Calu3 (cell line): Measurements from ENCODE around the gene RNF115. TPM values are rescaled to one million over a fixed set of nuclear protein-coding genes. Genes with fewer than 3 reads are reported as not detected.

Experiments used
- BruUV-seq: library from RNA; stranded (reverse); fragments of 400-500 nt; replicated peaks from 2 replicates; lab custom pipeline; 2021; lab: Mats Ljungman, UMichigan
- CTCF ChIA-PET: fragments of 300-600 bp; sonication (Branson Sonifier 250); formaldehyde crosslinking; loops from one replicate; lab custom pipeline; 2022; ENCODE audit warnings: antibody characterized with exemption; lab: Charles Lee
- DNase-seq: peaks from one replicate; pipeline ENCODE4 v3.0.0; 2022
- H3K27ac Mint-ChIP-seq: one replicate; pipeline ENCODE4 v1.8.0; 2022; ENCODE audit warnings: mixed read lengths; ENCODE audit not compliant: unreplicated experiment
- H3K27me3 Mint-ChIP-seq: one replicate; pipeline ENCODE4 v1.8.0; 2022; ENCODE audit warnings: mixed read lengths; ENCODE audit not compliant: unreplicated experiment
- H3K36me3 Mint-ChIP-seq: one replicate; pipeline ENCODE4 v1.8.0; 2022; ENCODE audit warnings: mild to moderate bottlenecking, moderate library complexity, mixed read lengths; ENCODE audit not compliant: insufficient read depth, unreplicated experiment
- H3K4me1 Mint-ChIP-seq: one replicate; pipeline ENCODE4 v1.8.0; 2022; ENCODE audit warnings: mild to moderate bottlenecking, low read depth, mixed read lengths; ENCODE audit not compliant: unreplicated experiment
- H3K4me3 Mint-ChIP-seq: one replicate; pipeline ENCODE4 v1.8.0; 2022; ENCODE audit warnings: mild to moderate bottlenecking, low read depth, moderate library complexity, mixed read lengths; ENCODE audit not compliant: unreplicated experiment
- H3K9me3 Mint-ChIP-seq: one replicate; pipeline ENCODE4 v1.8.0; 2022; ENCODE audit warnings: low read depth, mixed read lengths; ENCODE audit not compliant: unreplicated experiment
- intact Hi-C: fragments of 100-400 bp; cut with micrococcal nuclease; formaldehyde crosslinking; loops from one replicate; pipeline ENCODE4 v1.10.0; 2022; ENCODE audit not compliant: unreplicated experiment
- total RNA-seq: library from RNA; stranded (reverse); gene quantifications from 2 replicates; pipeline ENCODE4 v1.2.3, GENCODE V29; 2022
- TF ChIP-seq, protein P1 (sequence below): fragments of 200-600 bp; IDR thresholded peaks from one replicate; pipeline ENCODE4 v1.8.0; 2022; ENCODE audit warnings: antibody characterized with exemption; ENCODE audit not compliant: unreplicated experiment

RNF115 gene
- total RNA-seq, 1 experiment from 2014 or later = 9.5 TPM

- CTCF ChIA-PET = interaction anchor here (0.8 to 3.2 kb wide), 6 partner anchors 12 to 112 kb away, joined by 3 to 51 read pairs (median 4); partner anchors contain the start of genes LIX1L and PIAS3
- BruUV-seq = no TSS peak
- DNase-seq = peak; percentile 48
- TF ChIP-seq, protein P1, sequence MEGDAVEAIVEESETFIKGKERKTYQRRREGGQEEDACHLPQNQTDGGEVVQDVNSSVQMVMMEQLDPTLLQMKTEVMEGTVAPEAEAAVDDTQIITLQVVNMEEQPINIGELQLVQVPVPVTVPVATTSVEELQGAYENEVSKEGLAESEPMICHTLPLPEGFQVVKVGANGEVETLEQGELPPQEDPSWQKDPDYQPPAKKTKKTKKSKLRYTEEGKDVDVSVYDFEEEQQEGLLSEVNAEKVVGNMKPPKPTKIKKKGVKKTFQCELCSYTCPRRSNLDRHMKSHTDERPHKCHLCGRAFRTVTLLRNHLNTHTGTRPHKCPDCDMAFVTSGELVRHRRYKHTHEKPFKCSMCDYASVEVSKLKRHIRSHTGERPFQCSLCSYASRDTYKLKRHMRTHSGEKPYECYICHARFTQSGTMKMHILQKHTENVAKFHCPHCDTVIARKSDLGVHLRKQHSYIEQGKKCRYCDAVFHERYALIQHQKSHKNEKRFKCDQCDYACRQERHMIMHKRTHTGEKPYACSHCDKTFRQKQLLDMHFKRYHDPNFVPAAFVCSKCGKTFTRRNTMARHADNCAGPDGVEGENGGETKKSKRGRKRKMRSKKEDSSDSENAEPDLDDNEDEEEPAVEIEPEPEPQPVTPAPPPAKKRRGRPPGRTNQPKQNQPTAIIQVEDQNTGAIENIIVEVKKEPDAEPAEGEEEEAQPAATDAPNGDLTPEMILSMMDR = peak; percentile 81
- Mint-ChIP-seq H3K27ac (no peak overlapping the region), H3K4me3 (no peak overlapping the region), H3K36me3 (peaks cover 14% of the 10 kb centered on the region), H3K27me3 (no peaks in the 10 kb centered on the region), H3K9me3 (no peaks in the 10 kb centered on the region), H3K4me1 (peaks cover 10% of the 10 kb centered on the region)
- intact Hi-C loops = loop anchor here (1.0 kb wide), 1 partner anchor 45 kb away; no protein-coding TSS in a partner anchor
Measured at GRCh38 chr1:145846201-145846612, 22.3 kb upstream of the RNF115 start.

GRCh38 chr1:145845514-145846161 is 21.7 kb upstream of the RNF115 start, which contains the start of gene NUDT17:
Gene NUDT17, plus strand, starts transcription at chr1:145845630. Its CDS starts 11 bp downstream, at chr1:145845641.
- TSS peak; percentile 12 for BruUV-seq
- CTCF ChIA-PET = interaction anchor here (0.6 to 3.2 kb wide), 27 partner anchors 13 to 206 kb away, joined by 3 to 51 read pairs (median 4); partner anchors contain the start of genes ANKRD34A, ANKRD35, HJV and ITGA10
- Mint-ChIP-seq H3K27ac (no peak within 1 kb of the TSS), H3K4me1 (peaks cover 10% of the 10 kb centered on the region), H3K27me3 (no peaks in the 10 kb centered on the region), H3K36me3 (peaks cover 13% of the 10 kb centered on the region), H3K4me3 (no peak within 1 kb of the TSS), H3K9me3 (no peaks in the 10 kb centered on the region)
- intact Hi-C loops = loop anchor here (1.0 to 2.0 kb wide), 3 partner anchors 46 to 165 kb away; partner anchors contain the start of gene ITGA10
- TF ChIP-seq, protein P1 = peak; percentile 92
- DNase-seq = peak; percentile 87

DNA sequence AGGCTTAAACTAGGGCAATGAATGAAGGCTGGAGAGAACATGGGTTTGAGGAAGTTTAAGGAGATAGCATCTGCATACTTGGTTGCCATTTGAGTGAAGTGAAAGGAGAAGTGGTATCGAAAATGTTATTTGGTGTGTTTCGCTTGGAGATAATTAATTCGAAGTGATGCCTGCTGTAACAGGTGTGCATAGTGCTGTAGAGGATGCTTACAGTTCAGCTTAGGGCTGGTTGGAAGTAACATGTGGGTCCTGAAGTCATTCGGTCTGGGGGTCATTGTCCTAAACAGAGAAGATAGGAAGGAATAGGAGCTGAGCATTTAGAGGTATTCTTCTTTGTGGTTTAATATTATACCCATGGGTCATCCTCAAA is 21.2 kb upstream of the RNF115 start:
- Mint-ChIP-seq H3K27ac (no peak overlapping the region), H3K27me3 (no peaks in the 10 kb centered on the region)

GRCh38 chr1:145843031-145843430 is 19.1 kb upstream of the RNF115 start:
- no TSS peak for BruUV-seq
- CTCF ChIA-PET = no interaction called here
- Mint-ChIP-seq H3K27me3 (no peaks in the 10 kb centered on the region), H3K4me1 (no peaks in the 10 kb centered on the region), H3K36me3 (peaks cover 21% of the 10 kb centered on the region), H3K27ac (no peak overlapping the region), H3K9me3 (no peaks in the 10 kb centered on the region), H3K4me3 (no peak overlapping the region)
- intact Hi-C loops = no loop called here
- TF ChIP-seq, protein P1 = no peak
- DNase-seq = no peak

More for the DNA sequence above, 21.2 kb upstream of the RNF115 start:
- no peak for DNase-seq
- CTCF ChIA-PET = interaction anchor here (0.6 to 3.2 kb wide), 26 partner anchors 14 to 206 kb away, joined by 3 to 51 read pairs (median 4); partner anchors contain the start of genes ANKRD34A, ANKRD35, HJV and ITGA10
- Mint-ChIP-seq H3K4me1 (peaks cover 8% of the 10 kb centered on the region), H3K9me3 (no peaks in the 10 kb centered on the region), H3K36me3 (peaks cover 9% of the 10 kb centered on the region), H3K4me3 (no peak overlapping the region)
- intact Hi-C loops = loop anchor here (1.0 to 2.0 kb wide), 2 partner anchors 66 to 165 kb away; partner anchors contain the start of gene ITGA10
- TF ChIP-seq, protein P1 = no peak
- BruUV-seq = no TSS peak
